H9 (cell line): ENCODE data around the gene PRKCB. TPM values are rescaled to one million over a fixed set of nuclear protein-coding genes. Genes with fewer than 3 reads are reported as not detected.

Source experiments
- DNase-seq: peaks from one replicate; pipeline ENCODE4 v3.0.0-alpha.2; 2017
- H2AFZ ChIP-seq: one replicate; pipeline ENCODE4 v1.6.1; 2013; ENCODE audit warnings: mild to moderate bottlenecking, low read length, control low read depth, moderate library complexity
- H2AK5ac ChIP-seq: 2 replicates; pipeline ENCODE4 v1.6.1; 2013; ENCODE audit warnings: low read length, control low read depth, mixed read lengths; ENCODE audit not compliant: insufficient read length
- H2BK120ac ChIP-seq: one replicate; pipeline ENCODE4 v1.6.1; 2013; ENCODE audit warnings: low read depth, mild to moderate bottlenecking, low read length, control low read depth, inconsistent platforms; ENCODE audit not compliant: poor library complexity, severe bottlenecking
- H2BK12ac ChIP-seq: 2 replicates; pipeline ENCODE4 v1.6.1; 2013; ENCODE audit warnings: low read length, control low read depth, mixed read lengths, low read depth; ENCODE audit not compliant: insufficient read length
- H2BK15ac ChIP-seq: 2 replicates; pipeline ENCODE4 v1.6.1; 2013; ENCODE audit warnings: low read depth, low read length, control low read depth
- H2BK20ac ChIP-seq: one replicate; pipeline ENCODE4 v1.6.1; 2013; ENCODE audit warnings: low read depth, mild to moderate bottlenecking, low read length, control low read depth, inconsistent platforms; ENCODE audit not compliant: poor library complexity, severe bottlenecking
- H2BK5ac ChIP-seq: 2 replicates; pipeline ENCODE4 v1.6.1; 2013; ENCODE audit warnings: low read length, control low read depth, mixed read lengths; ENCODE audit not compliant: insufficient read length
- H3K14ac ChIP-seq: 2 replicates; pipeline ENCODE4 v1.6.1; 2013; ENCODE audit warnings: low read length, control low read depth; ENCODE audit not compliant: insufficient read depth
- H3K18ac ChIP-seq: 2 replicates; pipeline ENCODE4 v1.6.1; 2013; ENCODE audit warnings: low read depth, mild to moderate bottlenecking, mixed read lengths, low read length, control low read depth; ENCODE audit not compliant: insufficient read length
- H3K23ac ChIP-seq: 2 replicates; pipeline ENCODE4 v1.6.1; 2013; ENCODE audit warnings: low read length, control low read depth, mixed read lengths, low read depth; ENCODE audit not compliant: insufficient read length
- H3K23me2 ChIP-seq: 2 replicates; pipeline ENCODE4 v1.6.1; 2013; ENCODE audit warnings: low read depth, mild to moderate bottlenecking, mixed read lengths, low read length, control low read depth; ENCODE audit not compliant: insufficient read length, poor library complexity, severe bottlenecking
- H3K27ac ChIP-seq: 2 replicates; pipeline ENCODE4 v1.5.1; 2013; ENCODE audit warnings: low read length, control low read depth, mixed read lengths, low read depth; ENCODE audit not compliant: insufficient read length
- H3K27me3 ChIP-seq: 2 replicates; pipeline ENCODE4 v1.6.1; 2013; ENCODE audit warnings: low read length, control low read depth, inconsistent platforms; ENCODE audit not compliant: insufficient read depth
- H3K4ac ChIP-seq: 2 replicates; pipeline ENCODE4 v1.6.1; 2013; ENCODE audit warnings: low read depth, mild to moderate bottlenecking, control low read depth, inconsistent platforms, low read length, moderate library complexity
- H3K4me1 ChIP-seq: 2 replicates; pipeline ENCODE4 v1.6.1; 2013; ENCODE audit warnings: low read length, control low read depth, inconsistent platforms; ENCODE audit not compliant: insufficient read depth
- H3K4me2 ChIP-seq: 2 replicates; pipeline ENCODE4 v1.6.1; 2013; ENCODE audit warnings: low read length, control low read depth, mixed read lengths; ENCODE audit not compliant: insufficient read length, insufficient read depth
- H3K56ac ChIP-seq: 2 replicates; pipeline ENCODE4 v1.6.1; 2013; ENCODE audit warnings: low read depth, mild to moderate bottlenecking, mixed read lengths, low read length, control low read depth; ENCODE audit not compliant: insufficient read length
- H3K79me1 ChIP-seq: 2 replicates; pipeline ENCODE4 v1.6.1; 2013; ENCODE audit warnings: low read depth, mild to moderate bottlenecking, moderate library complexity, low read length, control low read depth, inconsistent platforms; ENCODE audit not compliant: insufficient read depth, poor library complexity, severe bottlenecking
- H3K79me2 ChIP-seq: 2 replicates; pipeline ENCODE4 v1.6.1; 2013; ENCODE audit warnings: low read length, control low read depth, inconsistent platforms; ENCODE audit not compliant: insufficient read depth
- H3K9ac ChIP-seq: 2 replicates; pipeline ENCODE4 v1.6.1; 2013; ENCODE audit warnings: low read length, control low read depth, mixed read lengths; ENCODE audit not compliant: insufficient read length; ENCODE audit errors: extremely low read depth
- H3K9me3 ChIP-seq: one replicate; pipeline ENCODE4 v1.6.1; 2013; ENCODE audit warnings: low read depth, low read length, inconsistent platforms; ENCODE audit not compliant: control insufficient read depth
- H3T11ph ChIP-seq: one replicate; pipeline ENCODE4 v1.6.1; 2013; ENCODE audit warnings: mild to moderate bottlenecking, low read length, control low read depth, inconsistent platforms
- H4K20me1 ChIP-seq: one replicate; pipeline ENCODE4 v1.6.1; 2013; ENCODE audit not compliant: control insufficient read depth, insufficient read length, insufficient read depth
- H4K5ac ChIP-seq: 2 replicates; pipeline ENCODE4 v1.6.1; 2013; ENCODE audit warnings: low read depth, mild to moderate bottlenecking, mixed read lengths, low read length, control low read depth; ENCODE audit not compliant: insufficient read length
- H4K8ac ChIP-seq: replicated peaks from 2 replicates; pipeline ENCODE4 v1.6.1; 2013; ENCODE audit warnings: low read length, control low read depth, mixed read lengths, low read depth; ENCODE audit not compliant: insufficient read length
- H4K91ac ChIP-seq: 2 replicates; pipeline ENCODE4 v1.6.1; 2013; ENCODE audit warnings: low read depth, mild to moderate bottlenecking, moderate library complexity, mixed read lengths, low read length, control low read depth; ENCODE audit not compliant: insufficient read length
- H3K27ac Mint-ChIP-seq, 3 experiments: 2 replicates in 2 of 3; 3 replicates in 1 of 3; pipeline ENCODE4 v1.8.0; 2020 to 2021; ENCODE audit warnings: mixed read lengths in 3 of 3, mild to moderate bottlenecking in 1 of 3, moderate library complexity in 1 of 3
- H3K27me3 Mint-ChIP-seq: 2 replicates; pipeline ENCODE4 v1.8.0; 2021; ENCODE audit warnings: low read depth, mild to moderate bottlenecking, moderate library complexity, mixed read lengths
- H3K36me3 Mint-ChIP-seq, 3 experiments: 2 replicates in 2 of 3; 3 replicates in 1 of 3; pipeline ENCODE4 v1.8.0; 2020 to 2021; ENCODE audit warnings: low read depth in 3 of 3, mixed read lengths in 3 of 3; ENCODE audit not compliant: insufficient read depth in 1 of 3
- H3K4me1 Mint-ChIP-seq, 2 experiments: 2 replicates each; pipeline ENCODE4 v1.8.0; 2020; ENCODE audit warnings: mixed read lengths in 2 of 2
- H3K4me3 Mint-ChIP-seq, 2 experiments: 2 replicates in 1 of 2; 3 replicates in 1 of 2; pipeline ENCODE4 v1.8.0; 2020 to 2021; ENCODE audit warnings: mild to moderate bottlenecking in 2 of 2, mixed read lengths in 2 of 2, moderate library complexity in 1 of 2
- H3K9me3 Mint-ChIP-seq, 2 experiments: 2 replicates in 1 of 2; 3 replicates in 1 of 2; pipeline ENCODE4 v1.8.0; 2020; ENCODE audit warnings: mild to moderate bottlenecking in 2 of 2, mixed read lengths in 2 of 2, moderate library complexity in 1 of 2
- CTCF ChIP-seq: fragments of 200-600 bp; sonication (generic); conservative IDR thresholded peaks from 3 replicates; pipeline ENCODE4 v1.8.0; 2021; ENCODE audit warnings: antibody characterized with exemption, mild to moderate bottlenecking
- WGBS: extraction: QIAGEN DNeasy Blood & Tissue Kit; methylation state at CpG from one replicate; pipeline ENCODE4 v1.1.7; 2013; ENCODE audit warnings: missing lambda C conversion rate, low lambda C conversion rate, mixed read lengths; ENCODE audit not compliant: insufficient read length; ENCODE audit errors: extremely low coverage; 5-methylcytosine and 5-hydroxymethylcytosine counted together
- total RNA-seq: library from RNA; stranded (reverse); gene quantifications from 2 replicates; pipeline ENCODE4 v1.2.1, GENCODE V29; 2021

Gene PRKCB
- total RNA-seq, 1 experiment from 2014 or later, result 7.0 TPM

GRCh38 chr16:23874613-23875294, 39.0 kb downstream of the PRKCB start:
- no peaks in the 10 kb centered on the region for H3K9me3 Mint-ChIP-seq
- Histone ChIP-seq H3K4me2 (no peak overlapping the region), H2AFZ (no peak overlapping the region), H2AK5ac (no peak overlapping the region), H3K4ac (no peak overlapping the region), H2BK120ac (no peak overlapping the region), H3K4me1 (no peaks in the 10 kb centered on the region), H2BK20ac (no peak overlapping the region), H3K9me3 (no peaks in the 10 kb centered on the region), H3K56ac (no peak overlapping the region), H2BK15ac (no peak overlapping the region), H2BK12ac (no peak overlapping the region), H3K27me3 (no peaks in the 10 kb centered on the region), H4K20me1 (no peaks in the 10 kb centered on the region), H3K23me2 (no peaks in the 10 kb centered on the region), H3K79me2 (no peaks in the 10 kb centered on the region), H3K14ac (no peak overlapping the region), H3K23ac (no peak overlapping the region), H2BK5ac (no peak overlapping the region), H3K79me1 (no peaks in the 10 kb centered on the region), H3K9ac (no peak overlapping the region), H3K27ac (no peak overlapping the region), H4K8ac (no peak overlapping the region), H3K18ac (no peak overlapping the region), H4K5ac (no peak overlapping the region), H3T11ph (no peak overlapping the region), H4K91ac (no peak overlapping the region)
- no peak for TF ChIP-seq CTCF
- H3K36me3 Mint-ChIP-seq, result no peaks in the 10 kb centered on the region; a peak in 1 of 7 replicates
- peaks cover 0 to 2% of the 10 kb centered on the region in 2 experiments; a peak in 1 of 4 replicates for H3K4me1 Mint-ChIP-seq
- H3K4me3 Mint-ChIP-seq, result no peak overlapping the region
- H3K27ac Mint-ChIP-seq, result no peak overlapping the region
- no CpG with 5 or more reads among the region's 5 CpGs for WGBS
- no peak for DNase-seq
- H3K27me3 Mint-ChIP-seq, result peaks cover 43% of the 10 kb centered on the region
